Erythroblast (primary cell): ENCODE measurements around the gene DNAH9.

Source experiments
- GATA1 ChIP-seq: IDR thresholded peaks from 2 replicates; pipeline ENCODE4 v1.6.1; 2011; ENCODE audit warnings: low read depth, mild to moderate bottlenecking, control low read depth, low read length, moderate library complexity
- POLR2A ChIP-seq: IDR thresholded peaks from 2 replicates; pipeline ENCODE4 v1.6.1; 2011; ENCODE audit warnings: mild to moderate bottlenecking, low read length

GRCh38 chr17:11979795-11980194, 381.5 kb downstream of the DNAH9 start:
- TF ChIP-seq POLR2A (no peak), GATA1 (no peak)
